Neural cell (in vitro differentiated cells): ENCODE results near the gene MED29. TPM values are rescaled to one million over a fixed set of nuclear protein-coding genes. Genes with fewer than 3 reads are reported as not detected.

ENCODE experiments used
- H2AFZ ChIP-seq: fragments of 200-600, 300-800 bp; sonication (generic), shearing (Covaris generic); 2 replicates; pipeline ENCODE4 v1.6.0; 2014; ENCODE audit warnings: low read depth, mild to moderate bottlenecking, antibody characterized with exemption, low read length, moderate library complexity
- H3F3A ChIP-seq: fragments of 200-600 bp; shearing (Covaris generic); 2 replicates; pipeline ENCODE4 v1.6.1; 2016; ENCODE audit warnings: mild to moderate bottlenecking, moderate library complexity, mixed read lengths, antibody characterized with exemption, low read length; ENCODE audit not compliant: insufficient read depth, poor library complexity, severe bottlenecking
- H3K27ac ChIP-seq: fragments of 200-600, 300-800 bp; sonication (generic), shearing (Covaris generic); 2 replicates; pipeline ENCODE4 v1.5.1; 2014; ENCODE audit warnings: mild to moderate bottlenecking, low read length, moderate library complexity
- H3K27me3 ChIP-seq: fragments of 300-800, 200-600 bp; sonication (generic), shearing (Covaris generic); 2 replicates; pipeline ENCODE4 v1.6.0; 2014; ENCODE audit warnings: mild to moderate bottlenecking, low read depth, low read length, moderate library complexity; ENCODE audit not compliant: insufficient read depth
- H3K36me3 ChIP-seq: fragments of 300-800, 200-600 bp; sonication (generic), shearing (Covaris generic); 2 replicates; pipeline ENCODE4 v1.5.1; 2014; ENCODE audit warnings: mild to moderate bottlenecking, antibody characterized with exemption, low read length, moderate library complexity; ENCODE audit not compliant: insufficient read depth
- H3K4me2 ChIP-seq: fragments of 300-800, 200-600 bp; sonication (generic), shearing (Covaris generic); 2 replicates; pipeline ENCODE4 v1.6.0; 2014; ENCODE audit warnings: mild to moderate bottlenecking, low read length
- H3K4me3 ChIP-seq: fragments of 300-800, 200-600 bp; sonication (generic), shearing (Covaris generic); 2 replicates; pipeline ENCODE4 v1.5.1; 2014; ENCODE audit warnings: mild to moderate bottlenecking, low read length, moderate library complexity
- H3K79me2 ChIP-seq: fragments of 200-600 bp; shearing (Covaris generic); replicated peaks from 2 replicates; pipeline ENCODE4 v1.6.0; 2014; ENCODE audit warnings: mild to moderate bottlenecking, low read length, moderate library complexity; ENCODE audit not compliant: insufficient read depth
- H3K9ac ChIP-seq: fragments of 300-800, 200-600 bp; sonication (generic), shearing (Covaris generic); 2 replicates; pipeline ENCODE4 v1.6.1; 2016; ENCODE audit warnings: mild to moderate bottlenecking, low read length, mixed read lengths
- H3K9me2 ChIP-seq: fragments of 200-600 bp; shearing (Covaris generic); 2 replicates; pipeline ENCODE4 v1.6.1; 2016; ENCODE audit warnings: mild to moderate bottlenecking, low read length, mixed read lengths; ENCODE audit not compliant: insufficient read depth
- H3K9me3 ChIP-seq: fragments of 200-600, 300-800 bp; sonication (generic), shearing (Covaris generic); 2 replicates; pipeline ENCODE4 v1.6.1; 2016; ENCODE audit warnings: mild to moderate bottlenecking, mixed run types, low read length, moderate library complexity, mixed read lengths
- H4K20me1 ChIP-seq: fragments of 200-600 bp; shearing (Covaris generic); 2 replicates; pipeline ENCODE4 v1.6.1; 2016; ENCODE audit warnings: mild to moderate bottlenecking, mixed run types; ENCODE audit not compliant: insufficient read depth
- EZH2 ChIP-seq: fragments of 200-600, 300-800 bp; shearing (Covaris generic), sonication (generic); IDR thresholded peaks from 2 replicates; pipeline ENCODE4 v1.6.1; 2014; ENCODE audit warnings: antibody characterized with exemption, low read length, borderline replicate concordance, mild to moderate bottlenecking; ENCODE audit not compliant: insufficient read depth, poor library complexity, severe bottlenecking
- MXI1 ChIP-seq: fragments of 450-650 bp; conservative IDR thresholded peaks from 2 replicates; pipeline ENCODE4 v1.6.1; 2014; ENCODE audit warnings: antibody characterized with exemption, mild to moderate bottlenecking; ENCODE audit not compliant: poor library complexity, severe bottlenecking
- POLR2AphosphoS5 ChIP-seq: IDR thresholded peaks from 2 replicates; pipeline ENCODE4 v1.6.1; 2012
- RAD21 ChIP-seq: fragments of 450-650 bp; conservative IDR thresholded peaks from 2 replicates; pipeline ENCODE4 v1.6.1; 2014; ENCODE audit warnings: antibody characterized with exemption, mild to moderate bottlenecking, moderate library complexity
- SMC3 ChIP-seq: fragments of 450-650 bp; conservative IDR thresholded peaks from 2 replicates; pipeline ENCODE4 v1.6.1; 2014; ENCODE audit warnings: antibody characterized with exemption, mild to moderate bottlenecking, moderate library complexity; ENCODE audit not compliant: poor library complexity
- TAF1 ChIP-seq: IDR thresholded peaks from 2 replicates; pipeline ENCODE4 v1.6.1; 2012; ENCODE audit warnings: low read depth
- polyA plus RNA-seq: library from polyadenylated mRNA; depleted of rRNA; stranded (reverse); fragments of >200 nt; gene quantifications from 2 replicates; pipeline ENCODE4 v1.2.3, GENCODE V29; 2014
- TF ChIP-seq, protein P1 (sequence below): fragments of 450-650 bp; IDR thresholded peaks from 2 replicates; pipeline ENCODE4 v1.5.1; 2014; ENCODE audit warnings: antibody characterized with exemption, mild to moderate bottlenecking, moderate library complexity; ENCODE audit not compliant: poor library complexity, severe bottlenecking
- TF ChIP-seq, protein P2 (sequence below): IDR thresholded peaks from 2 replicates; pipeline ENCODE4 v1.6.1; 2012; ENCODE audit warnings: borderline replicate concordance

MED29 gene
- polyA plus RNA-seq, 1 donor from 2014 or later: 39.5 TPM

DNA sequence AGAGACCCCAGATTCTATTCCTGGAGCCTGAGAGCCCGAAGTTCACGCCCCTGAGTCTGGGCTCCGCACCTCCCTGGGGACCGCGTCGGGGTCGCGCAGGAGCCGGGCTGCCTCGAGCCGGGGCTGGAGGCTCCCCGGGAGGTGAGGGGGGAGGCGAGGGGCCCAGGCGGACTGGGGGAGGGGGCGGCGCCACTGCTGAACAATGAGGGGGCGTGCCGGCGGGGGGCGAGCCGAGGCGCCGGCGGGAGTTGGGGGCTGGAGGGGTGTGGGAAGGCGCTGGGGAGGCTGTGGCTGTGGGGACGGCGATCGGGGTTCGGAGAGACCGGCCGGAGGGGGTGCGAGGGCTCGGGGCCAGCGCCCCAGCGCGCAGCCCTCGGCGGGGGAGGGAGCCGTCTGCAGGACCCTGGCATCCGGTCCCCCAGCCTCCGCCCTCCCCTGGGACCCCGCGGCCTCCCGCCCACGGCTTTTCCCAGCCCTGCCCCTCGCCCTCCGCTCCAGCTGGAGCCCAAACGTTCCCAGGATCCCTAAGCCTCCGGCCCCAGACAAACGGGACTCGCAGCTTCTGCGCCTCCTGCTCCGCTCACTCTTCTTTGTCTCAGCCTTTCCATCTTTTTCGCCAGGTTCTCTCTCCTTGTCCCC lies 22.2 kb downstream of the MED29 start:
- peak overlapping the region; percentile 89 for H3K4me3 ChIP-seq
- H3K79me2 ChIP-seq: peaks cover 27% of the 10 kb centered on the region
- peak overlapping the region; percentile 97 for H3K4me2 ChIP-seq
- H4K20me1 ChIP-seq: no peaks in the 10 kb centered on the region
- H3K27me3 ChIP-seq: peaks cover 23% of the 10 kb centered on the region
- H3K9ac ChIP-seq: peak overlapping the region; percentile 100
- no peaks in the 10 kb centered on the region for H3K9me2 ChIP-seq
- H2AFZ ChIP-seq: peak overlapping the region; percentile 73
- H3K9me3 ChIP-seq: no peaks in the 10 kb centered on the region
- peak overlapping the region; percentile 99 for H3K27ac ChIP-seq
- H3F3A ChIP-seq: no peaks in the 10 kb centered on the region
- no peaks in the 10 kb centered on the region for H3K36me3 ChIP-seq
- TF ChIP-seq, protein P1, sequence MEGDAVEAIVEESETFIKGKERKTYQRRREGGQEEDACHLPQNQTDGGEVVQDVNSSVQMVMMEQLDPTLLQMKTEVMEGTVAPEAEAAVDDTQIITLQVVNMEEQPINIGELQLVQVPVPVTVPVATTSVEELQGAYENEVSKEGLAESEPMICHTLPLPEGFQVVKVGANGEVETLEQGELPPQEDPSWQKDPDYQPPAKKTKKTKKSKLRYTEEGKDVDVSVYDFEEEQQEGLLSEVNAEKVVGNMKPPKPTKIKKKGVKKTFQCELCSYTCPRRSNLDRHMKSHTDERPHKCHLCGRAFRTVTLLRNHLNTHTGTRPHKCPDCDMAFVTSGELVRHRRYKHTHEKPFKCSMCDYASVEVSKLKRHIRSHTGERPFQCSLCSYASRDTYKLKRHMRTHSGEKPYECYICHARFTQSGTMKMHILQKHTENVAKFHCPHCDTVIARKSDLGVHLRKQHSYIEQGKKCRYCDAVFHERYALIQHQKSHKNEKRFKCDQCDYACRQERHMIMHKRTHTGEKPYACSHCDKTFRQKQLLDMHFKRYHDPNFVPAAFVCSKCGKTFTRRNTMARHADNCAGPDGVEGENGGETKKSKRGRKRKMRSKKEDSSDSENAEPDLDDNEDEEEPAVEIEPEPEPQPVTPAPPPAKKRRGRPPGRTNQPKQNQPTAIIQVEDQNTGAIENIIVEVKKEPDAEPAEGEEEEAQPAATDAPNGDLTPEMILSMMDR: no peak
- TF ChIP-seq SMC3: no peak
- TF ChIP-seq POLR2AphosphoS5: peak; percentile 83
- TF ChIP-seq RAD21: no peak
- TF ChIP-seq, protein P2, sequence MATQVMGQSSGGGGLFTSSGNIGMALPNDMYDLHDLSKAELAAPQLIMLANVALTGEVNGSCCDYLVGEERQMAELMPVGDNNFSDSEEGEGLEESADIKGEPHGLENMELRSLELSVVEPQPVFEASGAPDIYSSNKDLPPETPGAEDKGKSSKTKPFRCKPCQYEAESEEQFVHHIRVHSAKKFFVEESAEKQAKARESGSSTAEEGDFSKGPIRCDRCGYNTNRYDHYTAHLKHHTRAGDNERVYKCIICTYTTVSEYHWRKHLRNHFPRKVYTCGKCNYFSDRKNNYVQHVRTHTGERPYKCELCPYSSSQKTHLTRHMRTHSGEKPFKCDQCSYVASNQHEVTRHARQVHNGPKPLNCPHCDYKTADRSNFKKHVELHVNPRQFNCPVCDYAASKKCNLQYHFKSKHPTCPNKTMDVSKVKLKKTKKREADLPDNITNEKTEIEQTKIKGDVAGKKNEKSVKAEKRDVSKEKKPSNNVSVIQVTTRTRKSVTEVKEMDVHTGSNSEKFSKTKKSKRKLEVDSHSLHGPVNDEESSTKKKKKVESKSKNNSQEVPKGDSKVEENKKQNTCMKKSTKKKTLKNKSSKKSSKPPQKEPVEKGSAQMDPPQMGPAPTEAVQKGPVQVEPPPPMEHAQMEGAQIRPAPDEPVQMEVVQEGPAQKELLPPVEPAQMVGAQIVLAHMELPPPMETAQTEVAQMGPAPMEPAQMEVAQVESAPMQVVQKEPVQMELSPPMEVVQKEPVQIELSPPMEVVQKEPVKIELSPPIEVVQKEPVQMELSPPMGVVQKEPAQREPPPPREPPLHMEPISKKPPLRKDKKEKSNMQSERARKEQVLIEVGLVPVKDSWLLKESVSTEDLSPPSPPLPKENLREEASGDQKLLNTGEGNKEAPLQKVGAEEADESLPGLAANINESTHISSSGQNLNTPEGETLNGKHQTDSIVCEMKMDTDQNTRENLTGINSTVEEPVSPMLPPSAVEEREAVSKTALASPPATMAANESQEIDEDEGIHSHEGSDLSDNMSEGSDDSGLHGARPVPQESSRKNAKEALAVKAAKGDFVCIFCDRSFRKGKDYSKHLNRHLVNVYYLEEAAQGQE: no peak
- no peak for TF ChIP-seq TAF1

DNA sequence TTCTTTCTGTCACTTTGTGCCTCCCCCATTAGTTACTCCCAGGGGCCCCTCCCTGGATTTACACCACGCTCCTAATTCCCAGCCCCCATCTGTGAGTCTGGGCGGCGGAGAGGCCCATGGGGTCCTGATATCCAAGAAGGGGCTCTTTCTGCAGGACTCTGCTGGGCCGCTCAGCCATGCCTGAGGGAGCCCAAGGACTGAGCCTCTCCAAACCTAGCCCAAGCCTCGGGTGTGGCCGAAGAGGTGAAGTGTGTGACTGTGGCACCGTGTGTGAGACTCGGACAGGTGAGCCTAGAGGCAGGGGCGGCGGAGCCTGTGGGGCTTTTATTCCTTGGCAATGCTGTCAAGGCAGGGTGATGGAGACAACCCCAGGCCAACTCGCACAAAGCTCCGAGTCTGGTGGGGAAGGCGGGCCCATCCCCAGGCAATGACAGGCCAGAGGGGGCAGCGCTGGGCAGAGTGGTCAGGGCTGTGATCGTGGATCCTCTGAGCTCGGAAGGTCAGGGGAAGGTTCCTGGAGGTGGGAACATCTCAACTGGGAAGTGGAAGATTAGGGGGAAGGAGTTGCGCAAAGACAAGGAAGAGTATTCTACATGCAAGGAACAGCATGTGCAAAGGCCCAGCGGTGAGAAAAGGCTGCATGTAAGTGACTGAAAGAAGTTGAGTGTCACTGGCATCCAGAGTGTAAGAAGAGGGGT lies 22.9 kb downstream of the MED29 start:
- Histone ChIP-seq H3F3A (no peaks in the 10 kb centered on the region), H4K20me1 (no peaks in the 10 kb centered on the region), H3K79me2 (peaks cover 27% of the 10 kb centered on the region), H3K27me3 (peaks cover 16% of the 10 kb centered on the region), H3K9me2 (no peaks in the 10 kb centered on the region), H2AFZ (peak overlapping the region; percentile 73), H3K9ac (peak overlapping the region; percentile 100), H3K36me3 (no peaks in the 10 kb centered on the region), H3K4me2 (peak overlapping the region; percentile 97), H3K27ac (peak overlapping the region; percentile 99), H3K4me3 (peak overlapping the region; percentile 89), H3K9me3 (no peaks in the 10 kb centered on the region)
- TF ChIP-seq, protein P1: peak; percentile 33
- peak; percentile 30 for TF ChIP-seq TAF1
- peak; percentile 27 for TF ChIP-seq MXI1
- TF ChIP-seq, protein P2: peak; percentile 60
- TF ChIP-seq EZH2: no peak
- TF ChIP-seq POLR2AphosphoS5: peak; percentile 26
- TF ChIP-seq RAD21: no peak
- TF ChIP-seq SMC3: no peak
